K562 (cell line): ENCODE data around the gene CLCNKA. TPM values are rescaled to one million over a fixed set of nuclear protein-coding genes. Genes with fewer than 3 reads are reported as not detected.
A peak's percentile ranks its signal among the peaks of the same experiment; 100 is the strongest.

ENCODE experiments used
- ARNT ChIP-seq, 2 experiments: fragments of 450-650 bp; IDR thresholded peaks; 2 replicates each; pipeline ENCODE4 v1.6.1; 2016; ENCODE audit warnings: mild to moderate bottlenecking in 1 of 2
- BRD9 ChIP-seq: fragments of 450-650 bp; IDR thresholded peaks from 2 replicates; pipeline ENCODE4 v1.6.1; 2018; ENCODE audit warnings: low read depth; ENCODE audit not compliant: partially characterized antibody
- CCNT2 ChIP-seq: IDR thresholded peaks from 2 replicates; pipeline ENCODE4 v1.6.1; 2011; ENCODE audit warnings: borderline replicate concordance, low read depth, mild to moderate bottlenecking, moderate library complexity, mixed read lengths, low read length; ENCODE audit not compliant: insufficient read length; ENCODE audit errors: extremely low read depth
- CHD4 ChIP-seq: fragments of 200-600 bp; sonication (generic); IDR thresholded peaks from 3 replicates; pipeline ENCODE4 v1.6.1; 2012; ENCODE audit warnings: low read depth, mild to moderate bottlenecking, mixed read lengths, low read length, inconsistent platforms; ENCODE audit not compliant: insufficient read depth, insufficient replicate concordance, poor library complexity, severe bottlenecking
- HDAC1 ChIP-seq, 2 experiments: fragments of 450-650 bp; IDR thresholded peaks; 2 replicates each; pipeline ENCODE4 v1.6.1; 2016 to 2017; ENCODE audit warnings: inconsistent platforms in 1 of 2, mild to moderate bottlenecking in 1 of 2, moderate library complexity in 1 of 2
- MAZ ChIP-seq, 2 experiments: fragments of 450-650 bp in 1 of 2; sonication (generic) in 1 of 2; formaldehyde crosslinking; IDR thresholded peaks in 1 of 2; conservative IDR thresholded peaks in 1 of 2; 2 replicates each; pipeline versions ENCODE4 v1.4.0 to v1.5.0; 2020; ENCODE audit warnings: mild to moderate bottlenecking in 1 of 2, missing genetic modification reagents in 1 of 2
- NFRKB ChIP-seq: fragments of 450-650 bp; IDR thresholded peaks from 2 replicates; pipeline ENCODE4 v1.6.1; 2016; ENCODE audit warnings: low read depth
- YY1 ChIP-seq, 3 experiments: IDR thresholded peaks; 2 replicates each; pipeline ENCODE4 v1.6.1; 2011; ENCODE audit warnings: low read length in 2 of 3, mild to moderate bottlenecking in 2 of 3, moderate library complexity in 2 of 3, borderline replicate concordance in 1 of 3, control low read depth in 1 of 3, low read depth in 1 of 3; ENCODE audit not compliant: insufficient read depth in 3 of 3, insufficient replicate concordance in 2 of 3, control insufficient read depth in 1 of 3, insufficient read length in 1 of 3; ENCODE audit errors: extremely low read depth in 1 of 3
- ZC3H8 ChIP-seq: fragments of 450-650 bp; IDR thresholded peaks from 2 replicates; pipeline ENCODE4 v1.6.1; 2017
- polyA plus RNA-seq, 8 experiments: library from polyadenylated mRNA; depleted of rRNA in 4 of 8; stranded (reverse) in 5 of 8; unstranded in 3 of 8; fragments of >200 nt; fragmentation: Nextera tagmentation in 2 of 8; fragmentation: Illumina TruSeq in 1 of 8; extraction: Ambion mirVana in 2 of 8; extraction: Trizol in 1 of 8; gene quantifications; 2 replicates each; pipeline versions ENCODE4 v1.2.1 to v1.2.3, GENCODE V29; 2011 to 2014; ENCODE audit warnings: inconsistent platforms in 1 of 8, missing spikeins in 1 of 8
- total RNA-seq, 7 experiments: library from RNA; depleted of rRNA in 6 of 7; stranded (reverse); fragments of >200 nt in 6 of 7; fragmentation: Illumina TruSeq in 2 of 7; extraction: Trizol in 2 of 7; gene quantifications; 2 replicates each; pipeline versions ENCODE4 v1.2.1 to v1.2.3, GENCODE V29; 2011 to 2021; ENCODE audit warnings: low replicate concordance in 1 of 7
- TF ChIP-seq, protein P1 (sequence below): fragments of 450-650 bp; conservative IDR thresholded peaks from 2 replicates; pipeline ENCODE4 v1.6.1; 2016; ENCODE audit warnings: missing genetic modification characterization, low read depth, mild to moderate bottlenecking, missing compliant biosample characterization, moderate library complexity
- TF ChIP-seq, protein P2 (sequence below): fragments of 450-650 bp; formaldehyde crosslinking; IDR thresholded peaks from 2 replicates; pipeline ENCODE4 v1.4.0; 2022; ENCODE audit warnings: mild to moderate bottlenecking, moderate library complexity
- TF ChIP-seq, protein P3 (sequence below), 2 experiments: IDR thresholded peaks in 1 of 2; conservative IDR thresholded peaks in 1 of 2; 2 replicates each; pipeline ENCODE4 v1.6.1; 2016; ENCODE audit warnings: low read depth in 2 of 2, mild to moderate bottlenecking in 1 of 2, missing compliant biosample characterization in 1 of 2, missing genetic modification characterization in 1 of 2, moderate library complexity in 1 of 2
- TF ChIP-seq, protein P4 (sequence below), 2 experiments: fragments of 450-650 bp; IDR thresholded peaks; 2 replicates each; pipeline ENCODE4 v1.6.1; 2018; ENCODE audit warnings: mild to moderate bottlenecking in 2 of 2, low read depth in 1 of 2; ENCODE audit not compliant: partially characterized antibody in 2 of 2

CLCNKA gene
- total and polyA plus RNA-seq, 9 of the 15 experiments (the other 6 are each of a cell fraction or from before 2014, with no cell fraction given) = 0.03 to 0.37 (median 0.10) TPM; not detected in 3

DNA sequence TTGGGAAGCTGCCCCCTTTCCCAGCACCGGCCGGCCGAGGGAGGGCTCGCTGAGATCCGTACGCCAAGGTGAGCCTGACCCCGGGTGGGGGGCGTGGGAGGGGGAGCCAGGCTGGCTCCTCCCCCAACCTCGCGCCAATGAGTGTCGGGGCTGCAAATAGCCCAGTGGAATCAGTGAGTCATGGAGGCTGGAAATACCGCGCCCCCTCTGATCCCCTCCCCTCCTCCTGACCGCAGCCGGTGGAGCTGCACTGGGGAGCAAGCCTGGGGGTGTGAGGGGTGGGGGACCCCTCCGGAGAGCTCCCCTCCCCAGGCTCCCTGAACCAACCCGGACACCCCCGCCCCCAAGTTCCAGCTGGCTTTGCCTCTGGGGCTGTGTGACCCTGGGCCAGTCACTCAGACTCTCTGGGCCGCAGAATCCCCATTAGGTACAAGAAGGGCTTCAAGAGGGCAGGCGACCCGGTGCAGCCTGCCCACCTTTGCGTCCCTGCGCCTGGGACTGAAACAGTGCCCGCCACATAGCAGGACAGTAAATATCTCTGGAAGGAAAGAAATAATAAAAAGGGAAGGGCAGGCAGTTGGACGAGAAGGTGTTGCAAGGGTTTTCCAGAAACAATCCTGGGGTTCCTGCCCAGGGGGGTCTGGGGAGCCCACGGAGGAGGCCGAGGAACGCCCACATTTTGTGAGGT lies 8.5 kb upstream of the CLCNKA start (continued):
- TF ChIP-seq, protein P1, sequence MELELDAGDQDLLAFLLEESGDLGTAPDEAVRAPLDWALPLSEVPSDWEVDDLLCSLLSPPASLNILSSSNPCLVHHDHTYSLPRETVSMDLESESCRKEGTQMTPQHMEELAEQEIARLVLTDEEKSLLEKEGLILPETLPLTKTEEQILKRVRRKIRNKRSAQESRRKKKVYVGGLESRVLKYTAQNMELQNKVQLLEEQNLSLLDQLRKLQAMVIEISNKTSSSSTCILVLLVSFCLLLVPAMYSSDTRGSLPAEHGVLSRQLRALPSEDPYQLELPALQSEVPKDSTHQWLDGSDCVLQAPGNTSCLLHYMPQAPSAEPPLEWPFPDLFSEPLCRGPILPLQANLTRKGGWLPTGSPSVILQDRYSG = no peak
- TF ChIP-seq CHD4 = peak; percentile 61
- peak; percentile 100 for TF ChIP-seq BRD9
- TF ChIP-seq HDAC1 (IDR thresholded peaks at IDR 0.05) = peak; percentile 41 to 49; a peak in 1 of 4 replicates
- TF ChIP-seq MAZ (CRISPR knock-in tag; conservative IDR thresholded peaks at IDR 0.05 in 1 of 2, IDR thresholded peaks at IDR 0.05 in 1 of 2) = peak; percentile 81 to 91
- TF ChIP-seq NFRKB = no peak
- TF ChIP-seq ARNT (IDR thresholded peaks at IDR 0.05) = 0 out of 4 replicates have a peak, but pooled peaks of 1 of the 2 experiments have one; percentile 51
- TF ChIP-seq, protein P2, sequence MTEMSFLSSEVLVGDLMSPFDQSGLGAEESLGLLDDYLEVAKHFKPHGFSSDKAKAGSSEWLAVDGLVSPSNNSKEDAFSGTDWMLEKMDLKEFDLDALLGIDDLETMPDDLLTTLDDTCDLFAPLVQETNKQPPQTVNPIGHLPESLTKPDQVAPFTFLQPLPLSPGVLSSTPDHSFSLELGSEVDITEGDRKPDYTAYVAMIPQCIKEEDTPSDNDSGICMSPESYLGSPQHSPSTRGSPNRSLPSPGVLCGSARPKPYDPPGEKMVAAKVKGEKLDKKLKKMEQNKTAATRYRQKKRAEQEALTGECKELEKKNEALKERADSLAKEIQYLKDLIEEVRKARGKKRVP (CRISPR knock-in tag) = peak; percentile 26; the same call in 1 of the 2 replicates
- TF ChIP-seq CCNT2 = peak; percentile 82
- peak in 1 of 3 experiments; percentile 9 for TF ChIP-seq YY1 (IDR thresholded peaks at IDR 0.05; ENCODE audit: borderline replicate concordance in 1 of 3, control insufficient read depth in 1 of 3, extremely low read depth in 1 of 3, insufficient read depth in 3 of 3, insufficient read length in 1 of 3, insufficient replicate concordance in 2 of 3, low read depth in 1 of 3, low read length in 2 of 3)
- TF ChIP-seq, protein P3, sequence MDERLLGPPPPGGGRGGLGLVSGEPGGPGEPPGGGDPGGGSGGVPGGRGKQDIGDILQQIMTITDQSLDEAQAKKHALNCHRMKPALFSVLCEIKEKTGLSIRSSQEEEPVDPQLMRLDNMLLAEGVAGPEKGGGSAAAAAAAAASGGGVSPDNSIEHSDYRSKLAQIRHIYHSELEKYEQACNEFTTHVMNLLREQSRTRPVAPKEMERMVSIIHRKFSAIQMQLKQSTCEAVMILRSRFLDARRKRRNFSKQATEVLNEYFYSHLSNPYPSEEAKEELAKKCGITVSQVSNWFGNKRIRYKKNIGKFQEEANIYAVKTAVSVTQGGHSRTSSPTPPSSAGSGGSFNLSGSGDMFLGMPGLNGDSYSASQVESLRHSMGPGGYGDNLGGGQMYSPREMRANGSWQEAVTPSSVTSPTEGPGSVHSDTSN (CRISPR knock-in tag; IDR thresholded peaks at IDR 0.05; ENCODE audit: low read depth) = no peak
- TF ChIP-seq, protein P3 (tag; conservative IDR thresholded peaks at IDR 0.05; ENCODE audit: low read depth) = no peak
- TF ChIP-seq, protein P4, sequence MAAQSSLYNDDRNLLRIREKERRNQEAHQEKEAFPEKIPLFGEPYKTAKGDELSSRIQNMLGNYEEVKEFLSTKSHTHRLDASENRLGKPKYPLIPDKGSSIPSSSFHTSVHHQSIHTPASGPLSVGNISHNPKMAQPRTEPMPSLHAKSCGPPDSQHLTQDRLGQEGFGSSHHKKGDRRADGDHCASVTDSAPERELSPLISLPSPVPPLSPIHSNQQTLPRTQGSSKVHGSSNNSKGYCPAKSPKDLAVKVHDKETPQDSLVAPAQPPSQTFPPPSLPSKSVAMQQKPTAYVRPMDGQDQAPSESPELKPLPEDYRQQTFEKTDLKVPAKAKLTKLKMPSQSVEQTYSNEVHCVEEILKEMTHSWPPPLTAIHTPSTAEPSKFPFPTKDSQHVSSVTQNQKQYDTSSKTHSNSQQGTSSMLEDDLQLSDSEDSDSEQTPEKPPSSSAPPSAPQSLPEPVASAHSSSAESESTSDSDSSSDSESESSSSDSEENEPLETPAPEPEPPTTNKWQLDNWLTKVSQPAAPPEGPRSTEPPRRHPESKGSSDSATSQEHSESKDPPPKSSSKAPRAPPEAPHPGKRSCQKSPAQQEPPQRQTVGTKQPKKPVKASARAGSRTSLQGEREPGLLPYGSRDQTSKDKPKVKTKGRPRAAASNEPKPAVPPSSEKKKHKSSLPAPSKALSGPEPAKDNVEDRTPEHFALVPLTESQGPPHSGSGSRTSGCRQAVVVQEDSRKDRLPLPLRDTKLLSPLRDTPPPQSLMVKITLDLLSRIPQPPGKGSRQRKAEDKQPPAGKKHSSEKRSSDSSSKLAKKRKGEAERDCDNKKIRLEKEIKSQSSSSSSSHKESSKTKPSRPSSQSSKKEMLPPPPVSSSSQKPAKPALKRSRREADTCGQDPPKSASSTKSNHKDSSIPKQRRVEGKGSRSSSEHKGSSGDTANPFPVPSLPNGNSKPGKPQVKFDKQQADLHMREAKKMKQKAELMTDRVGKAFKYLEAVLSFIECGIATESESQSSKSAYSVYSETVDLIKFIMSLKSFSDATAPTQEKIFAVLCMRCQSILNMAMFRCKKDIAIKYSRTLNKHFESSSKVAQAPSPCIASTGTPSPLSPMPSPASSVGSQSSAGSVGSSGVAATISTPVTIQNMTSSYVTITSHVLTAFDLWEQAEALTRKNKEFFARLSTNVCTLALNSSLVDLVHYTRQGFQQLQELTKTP (IDR thresholded peaks at IDR 0.05; ENCODE audit: low read depth in 1 of 2, partially characterized antibody in 2 of 2) = peak; percentile 22 to 81
- no peak for TF ChIP-seq ZC3H8
